Skeletal muscle tissue (tissue), 4 donors: ENCODE data around the gene DSCAM. TPM values are rescaled to one million over a fixed set of nuclear protein-coding genes. Genes with fewer than 3 reads are reported as not detected.

Experiments used
- H3K27ac ChIP-seq: one replicate; pipeline ENCODE4 v1.7.0; 2013; ENCODE audit warnings: mild to moderate bottlenecking, low read depth, low read length, inconsistent platforms
- H3K27me3 ChIP-seq, 3 donors: one replicate each; pipeline ENCODE4 v1.7.0; 2013; ENCODE audit warnings: low read length in 3 of 3; ENCODE audit not compliant: control insufficient read depth in 3 of 3, insufficient read depth in 3 of 3
- H3K36me3 ChIP-seq, 3 donors: one replicate each; pipeline ENCODE4 v1.7.0; 2013; ENCODE audit warnings: low read length in 3 of 3; ENCODE audit not compliant: control insufficient read depth in 3 of 3, insufficient read depth in 3 of 3
- H3K4me1 ChIP-seq, 3 donors: one replicate each; pipeline ENCODE4 v1.7.0; 2013; ENCODE audit warnings: low read length in 3 of 3, mild to moderate bottlenecking in 3 of 3; ENCODE audit not compliant: control insufficient read depth in 3 of 3, insufficient read depth in 3 of 3
- H3K4me3 ChIP-seq, 3 donors: one replicate each; pipeline ENCODE4 v1.7.0; 2013; ENCODE audit warnings: low read length in 3 of 3
- H3K9ac ChIP-seq, 3 donors: one replicate each; pipeline ENCODE4 v1.7.0; 2013; ENCODE audit warnings: low read length in 3 of 3, mild to moderate bottlenecking in 3 of 3, moderate library complexity in 2 of 3, low read depth in 1 of 3
- H3K9me3 ChIP-seq, 3 donors: one replicate each; pipeline ENCODE4 v1.7.0; 2013; ENCODE audit warnings: low read length in 3 of 3; ENCODE audit not compliant: control insufficient read depth in 3 of 3
- total RNA-seq: library from RNA; depleted of rRNA; stranded (reverse); fragments of >200 nt; gene quantifications from one replicate; pipeline ENCODE4 v1.2.3, GENCODE V29; 2014
- donor health status: Osteomylitis.

DSCAM gene
- total RNA-seq, 1 donor from 2014 or later, result 0.52 TPM

GRCh38 chr21:40633048-40633447 is 213.9 kb downstream of the DSCAM start:
- no peaks in the 10 kb centered on the region for H3K27me3 ChIP-seq
- no peaks in the 10 kb centered on the region for H3K9me3 ChIP-seq
- no peaks in the 10 kb centered on the region for H3K4me1 ChIP-seq
- no peak overlapping the region for H3K9ac ChIP-seq
- no peaks in the 10 kb centered on the region for H3K36me3 ChIP-seq
- H3K4me3 ChIP-seq, result no peak overlapping the region
- no peak overlapping the region for H3K27ac ChIP-seq

GRCh38 chr21:40631211-40631610 is 215.7 kb downstream of the DSCAM start:
- Histone ChIP-seq H3K4me3 (no peak overlapping the region), H3K4me1 (no peaks in the 10 kb centered on the region), H3K27me3 (no peaks in the 10 kb centered on the region), H3K36me3 (no peaks in the 10 kb centered on the region), H3K9me3 (no peaks in the 10 kb centered on the region), H3K27ac (no peak overlapping the region), H3K9ac (no peak overlapping the region)

GRCh38 chr21:40625991-40626390 is 221.0 kb downstream of the DSCAM start:
- no peak overlapping the region for H3K27ac ChIP-seq
- H3K27me3 ChIP-seq, result no peaks in the 10 kb centered on the region

GRCh38 chr21:40623528-40623927 is 223.4 kb downstream of the DSCAM start:
- Histone ChIP-seq H3K4me1 (no peaks in the 10 kb centered on the region), H3K27me3 (no peaks in the 10 kb centered on the region), H3K4me3 (no peak overlapping the region), H3K36me3 (no peaks in the 10 kb centered on the region), H3K27ac (no peak overlapping the region), H3K9ac (no peak overlapping the region), H3K9me3 (no peaks in the 10 kb centered on the region)

More at GRCh38 chr21:40625991-40626390, 221.0 kb downstream of the DSCAM start:
- Histone ChIP-seq H3K4me1 (no peaks in the 10 kb centered on the region), H3K4me3 (no peak overlapping the region), H3K9ac (no peak overlapping the region), H3K9me3 (no peaks in the 10 kb centered on the region), H3K36me3 (no peaks in the 10 kb centered on the region)

- Histone ChIP-seq H3K4me3 (no peak overlapping the region), H3K27ac (no peak overlapping the region), H3K9ac (no peak overlapping the region), H3K4me1 (no peaks in the 10 kb centered on the region), H3K36me3 (no peaks in the 10 kb centered on the region), H3K9me3 (no peaks in the 10 kb centered on the region), H3K27me3 (no peaks in the 10 kb centered on the region)
Measured at GRCh38 chr21:40622531-40622930, 224.4 kb downstream of the DSCAM start.

GRCh38 chr21:40620386-40621145 is 226.4 kb downstream of the DSCAM start:
- H3K36me3 ChIP-seq, result no peaks in the 10 kb centered on the region
- H3K27me3 ChIP-seq, result no peaks in the 10 kb centered on the region
- no peaks in the 10 kb centered on the region for H3K4me1 ChIP-seq
- H3K9me3 ChIP-seq, result no peaks in the 10 kb centered on the region
- H3K27ac ChIP-seq, result no peak overlapping the region
- no peak overlapping the region for H3K4me3 ChIP-seq
- H3K9ac ChIP-seq, result no peak overlapping the region

GRCh38 chr21:40618191-40618973 is 228.6 kb downstream of the DSCAM start:
- Histone ChIP-seq H3K36me3 (no peaks in the 10 kb centered on the region), H3K4me3 (no peak overlapping the region), H3K27ac (no peak overlapping the region), H3K4me1 (no peaks in the 10 kb centered on the region), H3K27me3 (no peaks in the 10 kb centered on the region), H3K9ac (no peak overlapping the region), H3K9me3 (no peaks in the 10 kb centered on the region)

GRCh38 chr21:40616377-40616704 is 230.6 kb downstream of the DSCAM start:
- Histone ChIP-seq H3K27ac (no peak overlapping the region), H3K4me1 (no peaks in the 10 kb centered on the region), H3K9ac (no peak overlapping the region), H3K27me3 (no peaks in the 10 kb centered on the region), H3K36me3 (no peaks in the 10 kb centered on the region), H3K4me3 (no peak overlapping the region), H3K9me3 (no peaks in the 10 kb centered on the region)

GRCh38 chr21:40615505-40616376 is 231.2 kb downstream of the DSCAM start:
- no peaks in the 10 kb centered on the region for H3K36me3 ChIP-seq
- H3K9ac ChIP-seq, result no peak overlapping the region
- H3K27ac ChIP-seq, result no peak overlapping the region
- H3K4me1 ChIP-seq, result no peaks in the 10 kb centered on the region
- no peak overlapping the region for H3K4me3 ChIP-seq
- H3K27me3 ChIP-seq, result no peaks in the 10 kb centered on the region
- H3K9me3 ChIP-seq, result no peaks in the 10 kb centered on the region
